ENCODE data around the gene VWA5B1. TPM values are rescaled to one million over a fixed set of nuclear protein-coding genes. Genes with fewer than 3 reads are reported as not detected.

The VWA5B1 gene
- total RNA-seq, 1 experiment from 2014 or later, result not detected

GRCh38 chr1:20349561-20349960, 58.9 kb downstream of the VWA5B1 start:
- DNase-seq (ENCODE audit: low read depth), result no peak

GRCh38 chr1:20349971-20350370, 59.3 kb downstream of the VWA5B1 start:
- no peak for DNase-seq (ENCODE audit: low read depth)

- DNase-seq (ENCODE audit: low read depth), result no peak
Observed at GRCh38 chr1:20350421-20350820, 59.7 kb downstream of the VWA5B1 start.

GRCh38 chr1:20351911-20352701, 61.4 kb downstream of the VWA5B1 start:
- DNase-seq (ENCODE audit: low read depth), result no peak

- no peak for DNase-seq (ENCODE audit: low read depth)
Observed at GRCh38 chr1:20353836-20354235, 63.2 kb downstream of the VWA5B1 start.

- no peak for DNase-seq (ENCODE audit: low read depth)
Observed at GRCh38 chr1:20354610-20355009, 63.9 kb downstream of the VWA5B1 start.

GRCh38 chr1:20355101-20355827, 64.6 kb downstream of the VWA5B1 start:
- DNase-seq (ENCODE audit: low read depth), result no peak

GRCh38 chr1:20355828-20356735, 65.4 kb downstream of the VWA5B1 start:
- DNase-seq (ENCODE audit: low read depth), result no peak

- no peak for DNase-seq (ENCODE audit: low read depth)
Observed at GRCh38 chr1:20356850-20357459, 66.3 kb downstream of the VWA5B1 start.

- DNase-seq (ENCODE audit: low read depth), result no peak
Observed at GRCh38 chr1:20357796-20358195, 67.1 kb downstream of the VWA5B1 start.

- DNase-seq (ENCODE audit: low read depth), result peak; percentile 64
Observed at GRCh38 chr1:20358761-20359263, 68.1 kb downstream of the VWA5B1 start.

GRCh38 chr1:20359451-20360330, 69.0 kb downstream of the VWA5B1 start:
- no peak for DNase-seq (ENCODE audit: low read depth)

GRCh38 chr1:20361401-20361800, 70.7 kb downstream of the VWA5B1 start:
- DNase-seq (ENCODE audit: low read depth), result no peak

- DNase-seq (ENCODE audit: low read depth), result peak; percentile 50
Observed at GRCh38 chr1:20361805-20362381, 71.2 kb downstream of the VWA5B1 start.

GRCh38 chr1:20362856-20363255, 72.2 kb downstream of the VWA5B1 start:
- DNase-seq (ENCODE audit: low read depth), result no peak

GRCh38 chr1:20365421-20366055, 74.9 kb downstream of the VWA5B1 start:
- no peak for DNase-seq (ENCODE audit: low read depth)

- no peak for DNase-seq (ENCODE audit: low read depth)
Observed at GRCh38 chr1:20366056-20366462, 75.4 kb downstream of the VWA5B1 start.

- DNase-seq (ENCODE audit: low read depth), result no peak
Observed at GRCh38 chr1:20366463-20367115, 75.9 kb downstream of the VWA5B1 start.

GRCh38 chr1:20367116-20367585, 76.5 kb downstream of the VWA5B1 start:
- DNase-seq (ENCODE audit: low read depth), result peak; percentile 32
